ENCODE data around the gene RNASEH2C.
A peak's percentile ranks its signal among the peaks of the same experiment; 100 is the strongest.
"Not testable (repeated sequence)": the region's sequence is repeated elsewhere in the genome, so short reads cannot be mapped to it uniquely, and the experiment has no call there.

The RNASEH2C gene

DNA sequence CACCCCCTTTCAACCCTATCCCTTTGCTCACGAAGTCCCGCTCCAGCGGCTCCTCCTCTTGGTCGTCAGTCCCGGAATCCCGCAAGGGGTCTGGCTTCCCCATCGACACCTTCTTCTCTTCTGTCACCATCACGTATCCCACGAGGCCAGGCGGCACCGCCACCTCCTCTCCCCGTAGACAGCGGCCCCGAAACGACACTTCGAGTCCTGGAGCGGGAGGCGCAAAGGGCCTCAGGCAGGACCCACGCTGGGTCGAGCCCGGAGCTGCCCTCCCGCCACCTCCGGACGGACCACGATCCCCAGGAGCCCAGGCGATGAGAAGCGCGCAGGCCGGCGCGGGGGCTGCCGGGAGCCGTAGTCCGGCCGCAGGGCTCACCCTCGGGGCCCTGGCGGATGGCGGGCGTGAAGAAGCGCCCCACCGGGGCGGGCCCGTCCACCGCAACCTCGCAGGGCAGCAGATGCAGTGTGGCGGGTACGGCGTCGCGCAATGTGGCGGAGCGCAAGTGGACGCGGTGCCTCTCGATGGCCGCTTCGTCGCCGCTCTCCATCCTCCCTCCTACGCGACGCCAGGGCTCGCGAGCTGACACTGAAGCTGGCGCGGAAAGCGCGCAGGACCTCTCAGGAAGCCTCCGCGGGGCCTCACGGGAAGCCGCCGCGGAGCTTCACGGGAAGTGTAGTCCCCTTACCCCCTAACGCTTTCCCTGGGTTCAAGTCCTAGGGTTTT lies at the start of gene RNASEH2C:
RNASEH2C (minus strand) TSS at position 588 of the 724 bp plus-strand sequence; CDS start at position 548, 40 bp downstream.
- peak; percentile 91 for DNase-seq (ENCODE audit: low spot score)

DNA sequence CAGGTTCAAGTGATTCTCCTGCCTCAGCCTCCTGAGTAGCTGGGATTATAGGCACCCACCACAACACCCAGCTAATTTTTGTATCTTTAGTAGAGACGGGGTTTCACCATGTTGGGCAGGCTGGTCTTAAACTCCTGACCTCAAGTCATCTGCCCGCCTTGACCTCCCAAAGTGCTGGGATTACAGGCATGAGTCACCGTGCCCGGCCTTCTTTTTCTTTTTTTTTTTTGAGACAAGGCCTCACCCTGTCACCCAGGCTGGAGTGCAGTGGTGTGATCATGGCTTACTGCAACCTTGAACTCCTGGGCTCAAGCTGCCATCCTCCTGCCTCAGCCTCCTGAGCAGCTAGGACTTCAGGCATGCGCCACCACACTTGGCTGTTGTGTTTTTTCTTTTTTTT lies 47.2 kb upstream of the RNASEH2C start:
- DNase-seq (ENCODE audit: low spot score), result not testable (repeated sequence)

DNA sequence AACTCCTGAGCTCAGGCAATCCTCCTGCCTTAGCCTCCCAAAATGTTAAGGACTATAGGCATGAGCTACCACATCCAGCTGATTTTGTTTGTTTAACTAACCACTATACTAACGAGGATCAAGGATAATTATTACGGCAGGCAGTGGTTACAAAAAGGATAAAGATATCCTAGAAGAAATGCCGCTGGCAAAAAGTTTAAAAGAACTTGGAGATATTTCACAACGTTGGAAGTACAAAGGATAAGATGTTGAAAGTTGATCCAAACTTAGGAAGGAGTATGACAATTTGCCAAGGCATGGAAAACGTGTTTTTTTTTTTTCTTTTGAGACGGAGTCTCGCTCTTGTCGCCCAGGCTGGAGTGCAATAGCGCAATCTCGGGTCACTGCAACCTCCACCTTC lies 46.8 kb upstream of the RNASEH2C start:
- DNase-seq (ENCODE audit: low spot score), result no peak

DNA sequence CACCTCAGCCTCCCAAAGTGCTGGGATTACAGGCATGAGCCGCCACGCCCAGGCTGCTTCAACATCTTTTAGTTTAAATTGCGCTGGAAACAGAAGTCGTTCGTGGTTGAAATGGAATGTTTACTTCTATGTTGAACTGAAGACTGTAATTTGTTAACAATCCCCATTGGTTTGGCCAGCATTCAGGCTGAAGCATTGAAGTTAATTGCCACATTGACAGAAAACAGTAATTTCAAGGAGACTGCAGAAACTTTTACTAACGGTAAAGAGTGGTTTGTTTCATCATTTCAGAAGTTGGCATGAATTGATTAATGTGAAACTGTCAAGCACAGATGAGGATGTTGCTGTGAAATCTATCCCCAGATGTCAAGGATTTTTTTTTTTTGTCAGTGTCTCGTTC lies 45.9 kb upstream of the RNASEH2C start:
- no peak for DNase-seq (ENCODE audit: low spot score)

DNA sequence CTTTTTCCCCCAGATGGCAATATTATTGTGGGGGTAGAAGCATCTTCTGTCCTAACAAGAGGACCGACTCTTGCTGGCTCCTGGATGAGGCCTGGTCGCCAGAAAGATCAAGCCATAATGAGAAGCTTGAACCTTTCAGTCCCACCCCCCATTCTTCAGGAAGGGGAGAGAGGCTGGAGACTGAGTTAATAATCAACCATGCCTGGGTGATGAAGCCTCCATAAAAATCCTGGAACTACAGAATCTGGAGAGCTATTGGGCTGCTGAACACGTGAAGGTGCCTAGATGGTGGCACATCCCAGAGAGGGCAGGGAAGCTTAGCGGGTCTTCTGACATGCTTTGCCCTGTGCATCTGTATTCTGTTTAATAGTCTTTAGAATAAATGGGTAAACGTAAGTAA lies 43.8 kb upstream of the RNASEH2C start:
- peak; percentile 68 for DNase-seq (ENCODE audit: low spot score)

DNA sequence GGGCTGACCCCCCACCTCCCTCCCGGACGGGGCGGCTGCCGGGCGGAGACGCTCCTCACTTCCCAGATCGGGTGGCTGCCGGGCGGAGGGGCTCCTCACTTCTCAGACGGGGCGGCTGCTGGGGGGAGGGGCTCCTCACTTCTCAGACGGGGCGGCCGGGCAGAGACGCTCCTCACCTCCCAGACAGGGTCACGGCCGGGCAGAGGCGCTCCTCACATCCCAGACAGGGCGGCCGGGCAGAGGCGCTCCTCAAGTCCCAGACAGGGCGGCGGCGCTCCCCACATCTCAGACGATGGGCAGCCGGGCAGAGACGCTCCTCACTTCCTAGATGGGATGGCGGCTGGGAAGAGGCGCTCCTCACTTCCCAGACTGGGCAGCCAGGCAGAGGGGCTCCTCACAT lies 42.2 kb upstream of the RNASEH2C start:
- not testable (repeated sequence) for DNase-seq (ENCODE audit: low spot score)

DNA sequence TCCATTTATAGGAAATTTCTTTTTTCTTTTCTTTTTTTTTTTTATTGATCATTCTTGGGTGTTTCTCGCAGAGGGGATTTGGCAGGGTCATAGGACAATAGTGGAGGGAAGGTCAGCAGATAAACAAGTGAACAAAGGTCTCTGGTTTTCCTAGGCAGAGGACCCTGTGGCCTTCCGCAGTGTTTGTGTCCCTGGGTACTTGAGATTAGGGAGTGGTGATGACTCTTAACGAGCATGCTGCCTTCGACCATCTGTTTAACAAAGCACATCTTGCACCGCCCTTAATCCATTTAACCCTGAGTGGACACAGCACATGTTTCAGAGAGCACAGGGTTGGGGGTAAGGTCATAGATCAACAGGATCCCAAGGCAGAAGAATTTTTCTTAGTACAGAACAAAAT lies 41.6 kb upstream of the RNASEH2C start:
- DNase-seq (ENCODE audit: low spot score), result not testable (repeated sequence)

DNA sequence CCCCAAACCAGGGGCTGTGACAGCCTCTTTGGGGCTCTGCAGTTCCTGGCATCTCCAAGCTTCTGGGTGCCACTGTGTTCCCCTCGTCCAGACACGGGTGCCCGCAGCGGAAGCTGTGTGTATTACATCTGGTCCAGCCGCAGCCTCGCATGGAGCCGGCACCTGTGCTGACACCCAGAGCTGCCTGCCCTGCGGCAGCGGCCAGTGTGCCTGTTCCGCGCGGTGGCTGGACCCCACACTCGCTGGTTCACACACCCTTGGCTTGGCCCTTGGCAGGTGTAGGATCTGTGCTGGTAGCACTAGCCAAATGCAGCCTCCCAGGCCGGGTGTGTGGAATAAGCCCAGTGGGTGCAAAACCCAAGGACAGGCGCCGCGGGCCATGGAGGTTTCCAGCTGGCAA lies 24.5 kb upstream of the RNASEH2C start:
- DNase-seq (ENCODE audit: low spot score), result no peak

DNA sequence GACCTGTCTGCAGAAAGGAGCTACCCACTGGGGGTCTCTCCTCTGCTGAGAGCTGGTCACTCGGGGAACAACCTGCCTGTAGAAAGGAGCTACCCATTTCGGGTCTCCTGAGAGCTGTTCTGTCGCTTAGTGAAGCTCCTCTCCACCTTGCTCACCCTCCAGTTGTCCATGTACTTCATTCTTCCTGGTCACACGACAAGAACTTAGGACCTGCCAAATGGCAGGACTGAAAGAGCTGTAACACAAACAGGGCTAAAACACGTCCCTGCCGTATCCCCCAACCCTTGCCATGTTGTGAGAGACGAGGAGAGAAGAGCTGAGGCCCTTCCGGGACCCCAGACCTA lies 24.1 kb upstream of the RNASEH2C start:
- no peak for DNase-seq (ENCODE audit: low spot score)

DNA sequence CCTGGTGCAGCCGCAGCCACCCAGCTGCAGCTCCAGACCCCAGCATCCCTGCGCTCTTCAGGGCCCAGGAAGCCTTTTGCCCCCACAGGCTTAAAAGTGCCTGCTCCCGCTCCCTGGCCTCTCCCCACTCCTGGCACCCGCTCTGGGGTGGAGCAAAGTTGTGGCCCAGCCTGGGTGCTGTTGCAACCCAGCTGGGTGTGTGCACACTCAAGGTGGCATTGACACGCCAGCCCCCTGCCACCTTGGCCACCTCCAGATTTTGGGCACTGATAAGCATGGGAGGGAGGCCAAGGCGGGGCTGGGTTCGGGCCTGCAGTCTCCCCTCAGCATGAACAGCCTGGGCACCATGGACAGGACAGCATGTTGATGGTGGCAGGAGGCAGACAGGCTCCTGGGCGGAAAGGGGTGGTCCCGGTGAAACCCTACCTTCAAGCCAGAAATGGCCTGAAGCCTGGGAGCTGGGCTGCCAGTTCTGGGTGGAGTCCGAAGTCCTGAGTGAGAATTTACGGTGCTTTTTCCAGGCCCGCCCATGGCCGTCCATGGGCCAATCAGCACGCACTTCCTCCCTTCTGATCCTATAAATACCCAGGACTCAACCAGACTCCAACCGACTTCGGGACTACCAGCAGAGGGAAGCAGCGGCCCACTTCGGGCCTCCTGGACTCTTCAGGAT lies 23.6 kb upstream of the RNASEH2C start:
- DNase-seq (ENCODE audit: low spot score), result peak; percentile 73

DNA sequence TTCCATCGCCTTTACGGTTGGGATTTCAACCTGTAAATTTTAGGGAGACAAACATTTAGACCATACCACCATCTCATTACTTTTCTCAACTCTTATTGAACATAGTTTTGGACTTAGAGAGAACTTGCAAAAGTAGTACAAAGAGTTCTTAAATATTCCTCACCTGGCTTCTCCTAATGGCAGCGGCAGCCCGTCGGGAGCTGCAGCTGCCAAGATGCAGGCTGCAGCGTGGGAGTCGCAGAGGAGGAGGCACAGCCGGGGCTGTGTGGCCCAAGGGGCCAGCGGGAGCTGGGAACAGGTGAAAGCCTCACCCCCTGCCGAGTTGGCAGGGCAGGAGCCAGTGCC lies 23.1 kb upstream of the RNASEH2C start:
- DNase-seq (ENCODE audit: low spot score), result no peak

DNA sequence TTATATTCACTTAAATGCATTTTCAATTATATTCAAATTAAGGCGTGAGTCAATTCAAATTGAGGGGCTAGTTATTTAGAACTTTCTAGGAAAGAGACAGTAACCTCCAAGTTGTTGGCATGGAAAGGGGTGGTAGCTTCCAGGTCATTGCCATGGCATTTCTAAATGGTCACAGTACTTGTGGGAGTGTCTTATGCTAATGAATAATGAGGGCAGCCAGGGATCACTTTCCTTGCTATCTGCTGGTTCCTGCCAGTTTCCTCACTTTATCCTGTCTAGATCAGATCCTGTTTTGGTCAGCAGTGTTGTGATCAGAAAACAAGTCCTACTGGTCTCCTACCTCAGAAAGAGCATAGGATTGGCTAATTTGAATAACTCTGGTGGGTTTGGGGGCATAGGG lies 21.8 kb upstream of the RNASEH2C start:
- DNase-seq (ENCODE audit: low spot score), result no peak

DNA sequence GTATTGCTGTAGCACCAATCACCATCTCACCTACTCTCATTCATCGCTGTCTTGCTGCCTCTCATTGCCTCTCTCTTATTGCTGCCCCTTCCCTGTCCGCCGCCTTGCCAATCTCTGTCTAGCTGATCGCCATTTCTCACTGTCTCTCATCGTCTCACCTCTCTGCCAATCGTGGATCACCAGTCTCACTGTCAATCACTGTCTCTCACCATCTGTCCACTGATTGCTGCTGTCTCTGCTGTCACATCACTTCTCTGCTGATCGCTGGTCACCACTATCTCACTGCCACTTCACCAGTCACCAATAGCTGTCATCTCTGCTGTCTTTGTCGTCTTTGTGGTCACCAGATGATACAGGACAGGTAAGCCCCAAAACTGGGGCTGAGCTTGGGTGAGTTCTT lies 20.6 kb upstream of the RNASEH2C start:
- no peak for DNase-seq (ENCODE audit: low spot score)

DNA sequence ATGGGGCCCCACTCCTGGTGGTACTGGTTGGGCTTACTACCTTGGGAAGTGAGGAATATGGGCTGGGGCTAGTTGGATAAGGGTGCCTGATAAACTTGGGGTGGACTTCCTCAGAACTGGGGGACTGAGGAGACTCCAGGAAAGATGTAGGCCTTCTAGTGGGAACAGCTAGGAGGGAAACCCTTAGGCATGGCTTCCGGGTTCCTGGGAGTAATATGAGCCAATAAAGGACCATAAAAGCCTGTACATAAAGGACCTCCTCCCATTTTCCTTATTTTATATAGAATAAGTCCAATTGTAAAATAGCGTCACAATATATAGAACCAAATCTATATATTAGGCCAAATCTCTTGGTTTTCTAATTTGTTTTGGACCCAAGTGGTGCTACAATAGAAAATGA lies 18.4 kb upstream of the RNASEH2C start:
- DNase-seq (ENCODE audit: low spot score), result no peak

DNA sequence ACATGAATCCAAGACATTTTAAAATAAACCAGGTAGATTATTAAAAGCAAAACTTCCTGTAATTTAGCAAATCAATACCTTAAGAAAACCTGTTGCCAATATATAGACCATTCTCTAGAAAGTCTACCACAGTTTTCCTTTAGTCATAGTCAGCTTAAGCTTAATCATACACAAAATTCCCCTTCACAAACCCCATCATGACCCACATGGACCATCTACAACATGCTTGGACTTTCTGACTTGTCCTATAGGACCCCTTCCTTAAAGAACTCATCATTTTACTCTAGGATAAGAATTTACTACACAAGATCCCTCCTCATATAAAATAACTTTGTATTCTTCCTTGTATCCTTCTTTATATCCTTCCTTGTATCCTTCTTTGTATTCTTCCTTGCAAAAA lies 16.2 kb upstream of the RNASEH2C start:
- DNase-seq (ENCODE audit: low spot score), result no peak

DNA sequence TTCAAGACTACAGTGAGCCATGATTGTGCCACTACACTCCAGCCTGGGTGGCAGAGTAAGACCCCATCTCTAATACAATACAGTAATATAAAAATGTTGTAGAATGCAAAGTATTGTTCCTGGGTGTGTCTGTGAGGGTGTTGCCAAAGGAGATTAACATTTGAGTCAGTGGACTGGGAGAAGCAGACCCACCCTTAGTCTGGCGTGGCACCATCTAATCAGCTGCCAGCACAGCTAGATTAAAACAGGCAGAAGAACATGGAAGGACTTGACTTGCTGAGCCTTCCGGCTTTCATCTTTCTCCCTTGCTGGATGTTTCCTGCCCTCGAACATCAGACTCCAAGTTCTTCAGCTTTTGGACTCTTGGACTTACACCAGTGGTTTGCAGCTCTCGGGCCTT lies 14.5 kb upstream of the RNASEH2C start:
- not testable (repeated sequence) for DNase-seq (ENCODE audit: low spot score)

DNA sequence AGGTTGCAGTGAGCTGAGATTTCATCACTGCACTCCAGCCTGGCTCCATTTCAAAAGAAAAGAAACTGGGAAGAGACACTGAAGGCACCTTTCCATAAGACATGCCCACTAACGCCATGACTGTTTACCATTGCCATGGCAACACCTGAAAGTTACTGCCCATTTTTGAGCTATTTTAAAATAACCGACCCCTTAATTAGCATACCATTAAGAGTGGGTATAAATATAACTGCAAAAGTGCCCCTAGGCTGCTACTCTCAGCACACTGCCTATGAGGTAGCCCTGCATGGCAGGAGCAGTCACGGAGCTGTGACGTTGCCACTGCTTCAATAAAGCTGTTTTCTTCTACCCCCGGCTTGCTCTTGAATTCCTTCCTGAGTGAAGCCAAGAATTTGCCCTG lies 9.9 kb upstream of the RNASEH2C start:
- no peak for DNase-seq (ENCODE audit: low spot score)

DNA sequence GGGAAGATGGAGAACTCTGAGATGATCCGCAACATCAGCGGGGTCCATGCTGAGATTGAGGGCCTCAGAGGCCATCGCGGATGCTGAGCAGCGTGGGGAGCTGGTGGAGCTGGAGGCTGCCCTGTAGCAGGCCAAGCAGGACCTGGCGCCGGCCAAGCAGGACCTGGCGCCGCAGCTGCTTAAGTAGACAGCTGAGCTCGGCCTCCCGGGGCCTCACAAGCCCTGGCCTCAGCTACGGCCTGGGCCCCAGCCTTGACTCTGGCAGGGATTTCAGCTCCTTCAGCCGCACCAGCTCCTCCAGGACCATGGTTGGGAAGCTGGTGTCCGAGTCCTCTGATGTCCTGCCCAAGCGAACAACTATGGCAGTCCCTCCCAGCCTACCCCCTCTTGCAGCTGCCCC lies 7.3 kb upstream of the RNASEH2C start:
- DNase-seq (ENCODE audit: low spot score), result no peak

DNA sequence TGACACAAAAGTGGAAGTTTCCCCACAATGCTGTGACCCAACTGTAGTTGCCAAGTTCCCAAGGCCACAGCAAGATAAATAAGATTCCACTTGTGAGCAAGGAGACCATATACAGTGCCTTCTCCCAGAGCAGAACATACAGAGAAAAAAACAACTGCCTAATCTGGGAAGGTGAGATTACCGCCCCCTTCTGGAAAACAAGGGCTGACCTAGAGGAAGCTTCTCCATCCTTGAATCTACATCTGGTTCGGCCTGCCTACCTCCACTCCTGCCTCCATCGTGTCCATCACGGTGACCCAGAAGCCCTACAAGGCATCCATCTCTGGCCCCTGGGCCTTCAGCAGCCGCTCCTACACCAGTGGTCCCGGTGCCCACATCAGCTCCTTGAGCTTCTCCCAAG lies 6.1 kb upstream of the RNASEH2C start:
- DNase-seq (ENCODE audit: low spot score), result no peak

DNA sequence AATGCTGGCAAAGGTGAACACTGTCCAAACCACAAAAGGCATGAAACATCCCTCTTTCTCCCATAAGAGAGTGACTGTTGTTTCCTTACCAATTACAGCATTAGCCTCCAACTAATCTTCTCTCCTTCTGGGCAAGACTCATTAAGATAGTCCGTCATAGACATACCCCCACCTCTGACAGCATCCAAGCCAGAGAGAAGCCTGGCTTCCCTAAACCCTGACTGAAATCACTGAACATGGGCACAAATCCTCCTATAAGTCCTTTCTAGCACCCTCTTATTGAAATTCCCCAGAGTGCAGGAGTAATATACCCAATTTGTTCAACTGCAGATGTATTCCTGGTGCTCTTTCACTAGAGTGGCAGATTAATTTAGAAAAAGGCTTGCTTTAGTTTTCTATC lies 1.7 kb upstream of the RNASEH2C start:
- DNase-seq (ENCODE audit: low spot score), result no peak

DNA sequence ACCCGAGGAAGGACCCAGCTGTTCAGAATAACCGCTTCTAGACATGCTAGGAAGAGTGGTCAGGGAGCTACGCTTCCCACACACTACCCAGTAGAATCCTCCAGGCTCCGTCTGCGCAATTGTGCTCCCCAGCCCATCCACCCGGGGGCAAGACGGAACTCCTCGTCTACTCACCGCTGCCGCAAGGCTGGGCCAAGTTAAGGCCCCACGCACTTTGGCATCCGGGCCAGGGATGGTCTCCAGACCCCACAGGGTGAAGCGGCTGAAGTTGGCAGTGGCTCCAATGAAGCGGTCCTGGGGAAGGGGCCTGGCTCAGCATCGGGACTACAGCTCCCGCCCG lies 757 bp downstream of the RNASEH2C start:
- DNase-seq (ENCODE audit: low spot score), result peak; percentile 26

DNA sequence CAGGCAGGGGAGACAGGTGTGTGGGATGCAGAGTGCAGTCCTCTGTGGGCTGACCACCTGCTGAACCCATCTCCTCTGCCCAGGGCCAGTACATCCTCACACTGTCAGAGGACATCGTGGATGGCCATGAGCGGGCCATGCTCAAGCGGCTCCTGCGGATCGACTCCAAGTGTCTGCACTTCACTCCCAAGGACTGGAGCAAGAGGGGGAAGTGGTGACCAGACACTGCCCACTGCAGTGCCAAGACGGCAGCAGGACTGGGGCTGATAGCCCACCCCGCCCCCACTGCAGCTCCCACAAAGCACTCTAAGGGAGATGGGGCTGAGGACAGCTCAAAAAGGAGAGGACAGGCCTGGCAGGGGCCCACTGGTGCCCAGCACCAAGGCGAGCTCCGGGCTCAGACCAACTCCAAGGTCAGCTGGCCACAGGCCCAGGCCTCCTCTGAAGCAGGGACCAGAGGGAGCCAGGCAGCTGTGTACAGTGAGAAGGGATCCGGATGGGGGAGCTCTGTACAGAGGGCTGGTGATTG lies 1.6 kb downstream of the RNASEH2C start:
- no peak for DNase-seq (ENCODE audit: low spot score)

DNA sequence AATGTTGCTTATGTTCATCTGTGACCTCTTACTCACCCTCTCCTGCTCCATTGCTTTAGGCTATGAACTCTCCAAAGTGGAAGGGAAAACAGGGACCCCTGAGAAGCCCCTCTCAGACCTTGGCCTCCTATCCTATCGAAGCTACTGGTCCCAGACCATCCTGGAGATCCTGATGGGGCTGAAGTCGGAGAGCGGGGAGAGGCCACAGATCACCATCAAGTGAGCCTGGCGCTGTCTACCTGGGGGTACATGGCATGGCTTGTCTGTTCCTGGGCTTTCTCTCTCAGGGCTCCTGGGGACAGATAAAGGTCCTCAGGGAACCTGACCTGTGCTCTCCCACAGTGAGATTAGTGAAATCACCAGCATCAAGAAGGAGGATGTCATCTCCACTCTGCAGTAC lies 2.1 kb downstream of the RNASEH2C start:
- DNase-seq (ENCODE audit: low spot score), result no peak

DNA sequence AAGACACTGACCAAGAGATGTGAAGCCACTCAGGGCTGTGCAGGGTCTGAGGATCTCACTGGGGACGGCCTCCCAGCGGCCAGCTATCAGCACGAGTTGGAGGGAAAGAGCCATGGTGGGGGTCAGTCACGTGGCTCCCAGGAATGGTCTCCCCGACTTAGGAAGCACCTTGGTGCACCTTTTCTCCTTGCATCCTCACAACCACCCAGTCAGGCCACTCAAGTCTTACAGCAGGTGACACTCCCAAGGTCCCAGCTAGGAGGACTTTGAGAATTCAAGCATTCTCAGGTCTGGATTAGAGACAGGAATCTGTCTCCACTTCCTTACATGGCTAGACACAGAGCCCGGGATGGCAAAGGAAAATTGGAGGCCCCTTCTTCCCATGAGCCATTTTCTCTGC lies 2.7 kb downstream of the RNASEH2C start:
- no peak for DNase-seq (ENCODE audit: low spot score)

All from HuH-7 (cell line).